IMR-90 (cell line): ENCODE data around the gene ENAM. TPM values are rescaled to one million over a fixed set of nuclear protein-coding genes. Genes with fewer than 3 reads are reported as not detected.

Source experiments
- ATAC-seq: fragments of 200-7000 bp; cut with Tn5 transposase; 2 replicates; pipeline ENCODE4 v1.9.1; 2020; ENCODE audit warnings: low read depth, mild to moderate bottlenecking, moderate library complexity
- BruUV-seq: library from RNA; stranded (reverse); fragments of 400-500 nt; replicated peaks from 2 replicates; lab custom pipeline; 2021; lab: Mats Ljungman, UMichigan
- CTCF ChIA-PET: fragments of 300-600 bp; formaldehyde crosslinking; extraction: SDS; loops from one replicate; lab custom pipeline; 2021; ENCODE audit warnings: antibody characterized with exemption; lab: Yijun Ruan, JAX
- POLR2A ChIA-PET: fragments of 300-600 bp; sonication (Branson Sonifier 250); formaldehyde crosslinking; loops from one replicate; lab custom pipeline; 2022; ENCODE audit warnings: antibody characterized with exemption; ENCODE audit not compliant: unreplicated experiment; lab: Charles Lee
- DNase-seq: peaks from one replicate; pipeline ENCODE4 v3.0.0; 2013
- H2AFZ ChIP-seq: replicated peaks from 2 replicates; pipeline ENCODE3; 2013; ENCODE audit warnings: low read length, mild to moderate bottlenecking; ENCODE audit not compliant: poor library complexity
- H2AK5ac ChIP-seq: 2 replicates; pipeline ENCODE4 v1.6.1; 2013; ENCODE audit warnings: low read depth, low read length, inconsistent platforms
- H2AK9ac ChIP-seq: replicated peaks from 2 replicates; pipeline ENCODE3; 2013; ENCODE audit warnings: mild to moderate bottlenecking, low read depth, low read length, moderate library complexity; ENCODE audit not compliant: poor library complexity
- H2BK120ac ChIP-seq: 2 replicates; pipeline ENCODE4 v1.6.1; 2013; ENCODE audit warnings: low read depth, low read length, inconsistent platforms
- H2BK15ac ChIP-seq: 3 replicates; pipeline ENCODE4 v1.6.1; 2013; ENCODE audit warnings: low read depth, low read length, inconsistent platforms
- H2BK20ac ChIP-seq: 2 replicates; pipeline ENCODE4 v1.6.1; 2013; ENCODE audit warnings: low read depth, mild to moderate bottlenecking, inconsistent platforms, low read length, moderate library complexity
- H2BK5ac ChIP-seq: 2 replicates; pipeline ENCODE4 v1.6.1; 2013; ENCODE audit warnings: mild to moderate bottlenecking, low read depth, low read length, inconsistent platforms; ENCODE audit not compliant: poor library complexity, severe bottlenecking
- H3K14ac ChIP-seq: replicated peaks from 2 replicates; pipeline ENCODE4 v1.6.1; 2013; ENCODE audit warnings: low read depth, low read length, inconsistent platforms
- H3K18ac ChIP-seq: 2 replicates; pipeline ENCODE4 v1.6.1; 2013; ENCODE audit warnings: low read depth, low read length, control low read depth
- H3K23ac ChIP-seq: 2 replicates; pipeline ENCODE4 v1.6.1; 2013; ENCODE audit warnings: low read depth, low read length, inconsistent platforms
- H3K27ac ChIP-seq: 2 replicates; pipeline ENCODE4 v1.5.1; 2013; ENCODE audit warnings: mild to moderate bottlenecking, control low read depth, low read length; ENCODE audit not compliant: insufficient read depth
- H3K27me3 ChIP-seq: 2 replicates; pipeline ENCODE4 v1.6.1; 2013; ENCODE audit warnings: low read length; ENCODE audit not compliant: control insufficient read depth, insufficient read depth
- H3K36me3 ChIP-seq: 2 replicates; pipeline ENCODE4 v1.6.1; 2013; ENCODE audit warnings: low read length, mixed read lengths; ENCODE audit not compliant: control insufficient read depth, insufficient read depth
- H3K4ac ChIP-seq: 2 replicates; pipeline ENCODE4 v1.6.1; 2013; ENCODE audit warnings: low read depth, low read length, inconsistent platforms
- H3K4me1 ChIP-seq: 2 replicates; pipeline ENCODE4 v1.6.1; 2013; ENCODE audit warnings: low read length, mixed read lengths; ENCODE audit not compliant: control insufficient read depth, insufficient read depth
- H3K4me2 ChIP-seq: 2 replicates; pipeline ENCODE4 v1.6.1; 2013; ENCODE audit warnings: low read depth, mild to moderate bottlenecking, control low read depth, low read length, moderate library complexity
- H3K4me3 ChIP-seq: 2 replicates; pipeline ENCODE4 v1.5.1; 2013; ENCODE audit warnings: low read depth, mild to moderate bottlenecking, control low read depth, low read length, moderate library complexity; ENCODE audit not compliant: insufficient read depth
- H3K56ac ChIP-seq: 2 replicates; pipeline ENCODE4 v1.6.1; 2013; ENCODE audit warnings: low read length, inconsistent platforms; ENCODE audit not compliant: insufficient read depth; ENCODE audit errors: extremely low read depth
- H3K79me1 ChIP-seq, 2 experiments: 2 replicates each; pipeline ENCODE4 v1.6.1; 2013; ENCODE audit warnings: low read length in 2 of 2, inconsistent platforms in 1 of 2, low read depth in 1 of 2
- H3K9ac ChIP-seq: 2 replicates; pipeline ENCODE4 v1.6.1; 2013; ENCODE audit warnings: low read depth, low read length, control low read depth
- H3K9me1 ChIP-seq: 2 replicates; pipeline ENCODE4 v1.6.1; 2013; ENCODE audit warnings: low read length, inconsistent platforms; ENCODE audit not compliant: insufficient read depth
- H3K9me3 ChIP-seq: 2 replicates; pipeline ENCODE4 v1.6.1; 2013; ENCODE audit warnings: low read length; ENCODE audit not compliant: control insufficient read depth, insufficient read depth
- H4K20me1 ChIP-seq: 2 replicates; pipeline ENCODE4 v1.6.1; 2013; ENCODE audit warnings: low read length, inconsistent platforms; ENCODE audit not compliant: insufficient read depth
- H4K5ac ChIP-seq: 2 replicates; pipeline ENCODE4 v1.6.1; 2013; ENCODE audit warnings: mild to moderate bottlenecking, low read depth, low read length, control low read depth
- H4K8ac ChIP-seq, 2 experiments: 2 replicates each; pipeline ENCODE4 v1.6.1; 2013; ENCODE audit warnings: low read depth in 2 of 2, low read length in 2 of 2, control low read depth in 1 of 2, inconsistent platforms in 1 of 2
- H4K91ac ChIP-seq: 2 replicates; pipeline ENCODE4 v1.6.1; 2013; ENCODE audit warnings: low read depth, low read length, inconsistent platforms; ENCODE audit not compliant: insufficient read depth
- CEBPB ChIP-seq: IDR thresholded peaks from 2 replicates; pipeline ENCODE4 v1.6.1; 2012; ENCODE audit warnings: low read depth, low read length, improper control_type of control experiment
- MXI1 ChIP-seq: IDR thresholded peaks from 2 replicates; pipeline ENCODE4 v1.6.1; 2012; ENCODE audit warnings: low read depth, mild to moderate bottlenecking, low read length, moderate library complexity, borderline replicate concordance
- WGBS, 2 experiments: methylation state at CpG; one replicate each; pipeline versions ENCODE4 v1.1.5 to v1.1.7; 2013; ENCODE audit warnings: missing lambda C conversion rate in 2 of 2; ENCODE audit not compliant: insufficient read length in 1 of 2; ENCODE audit errors: extremely low coverage in 2 of 2; 5-methylcytosine and 5-hydroxymethylcytosine counted together
- dilution Hi-C: fragments of 300-500 bp; cut with HindIII; formaldehyde crosslinking; loops from one replicate; pipeline ENCODE4 v1.14.3; 2018; ENCODE audit warnings: low sequenced_read_pairs; ENCODE audit not compliant: unreplicated experiment
- in situ Hi-C: fragments of 300-500 bp; cut with MboI; formaldehyde crosslinking; loops from 3 replicates; pipeline ENCODE4 v1.14.3; 2019; ENCODE audit warnings: low sequenced_read_pairs, inconsistent platforms, mixed read lengths
- intact Hi-C: fragments of 100-400 bp; cut with micrococcal nuclease; formaldehyde crosslinking; loops from 2 replicates; pipeline ENCODE4 v1.10.0; 2022
- polyA plus RNA-seq, 3 experiments: library from polyadenylated mRNA; depleted of rRNA; stranded (reverse); fragments of >200 nt; gene quantifications; 2 replicates each; pipeline ENCODE4 v1.2.3, GENCODE V29; 2012; ENCODE audit warnings: low replicate concordance in 1 of 3
- total RNA-seq: library from RNA; depleted of rRNA; stranded (reverse); fragments of >200 nt; gene quantifications from 2 replicates; pipeline ENCODE4 v1.2.3, GENCODE V29; 2012

ENAM gene
- total and polyA plus RNA-seq, 2 of the 4 experiments (the other 2 are of a cell fraction): under 0.01 to 0.10 TPM

GRCh38 chr4:70654605-70655011, 26.1 kb downstream of the ENAM start:
- no peaks in the 10 kb centered on the region for H3K9me3 ChIP-seq
- H4K5ac ChIP-seq: no peak overlapping the region
- H3K27ac ChIP-seq: no peak overlapping the region
- no peak overlapping the region for H2AFZ ChIP-seq
- no peak overlapping the region for H2BK15ac ChIP-seq
- intact Hi-C loops (no loop called here), in situ Hi-C loops (no loop called here), dilution Hi-C loops (no loop called here)
- no peak overlapping the region for H2BK120ac ChIP-seq
- H3K9ac ChIP-seq: no peak overlapping the region
- no peak overlapping the region for H2BK5ac ChIP-seq
- no peaks in the 10 kb centered on the region for H3K36me3 ChIP-seq
- no peak overlapping the region for H3K23ac ChIP-seq
- H2AK9ac ChIP-seq: no peak overlapping the region
- H2AK5ac ChIP-seq: no peak overlapping the region
- H3K9me1 ChIP-seq: no peaks in the 10 kb centered on the region
- H4K20me1 ChIP-seq: no peaks in the 10 kb centered on the region
- no peak overlapping the region for H3K18ac ChIP-seq
- H2BK20ac ChIP-seq: no peak overlapping the region
- no peak overlapping the region for H3K4me2 ChIP-seq
- no peak overlapping the region for H3K4ac ChIP-seq
- H3K14ac ChIP-seq: no peak overlapping the region
- H3K79me1 ChIP-seq: no peaks in the 10 kb centered on the region
- H4K8ac ChIP-seq: no peak overlapping the region
- ChIA-PET POLR2A (no interaction called here), CTCF (interaction anchor here (0.7 kb wide), 1 partner anchor 34 kb away, joined by 3 read pairs; the partner anchor contains the start of gene UTP3)
- WGBS, 2 experiments: 50% methylated on average over 2 of the region's 5 CpGs; no CpG with 5 or more reads in 1 of the 2 experiments
- BruUV-seq: no TSS peak
- H3K4me3 ChIP-seq: no peak overlapping the region
- ATAC-seq: no peak
- DNase-seq: peak; percentile 55
- no peaks in the 10 kb centered on the region for H3K27me3 ChIP-seq
- H3K56ac ChIP-seq: no peak overlapping the region
- peaks cover 2% of the 10 kb centered on the region; the same call in 1 of the 2 replicates for H3K4me1 ChIP-seq
- no peak overlapping the region for H4K91ac ChIP-seq
- TF ChIP-seq CEBPB: 0 out of 2 replicates have a peak, but pooled peaks have one; percentile 1
- no peak for TF ChIP-seq MXI1
